Measurements from ENCODE around the gene CLP1.

GRCh38 chr11:57709802-57710367 is 52.3 kb downstream of the CLP1 start:
- TF ChIP-seq POLR2A (IDR thresholded peaks at IDR 0.05; ENCODE audit: low read length) (no peak), GATA1 (IDR thresholded peaks at IDR 0.05; ENCODE audit: low read depth, low read length) (no peak)
